ENCODE data around the gene PDXP.

DNA sequence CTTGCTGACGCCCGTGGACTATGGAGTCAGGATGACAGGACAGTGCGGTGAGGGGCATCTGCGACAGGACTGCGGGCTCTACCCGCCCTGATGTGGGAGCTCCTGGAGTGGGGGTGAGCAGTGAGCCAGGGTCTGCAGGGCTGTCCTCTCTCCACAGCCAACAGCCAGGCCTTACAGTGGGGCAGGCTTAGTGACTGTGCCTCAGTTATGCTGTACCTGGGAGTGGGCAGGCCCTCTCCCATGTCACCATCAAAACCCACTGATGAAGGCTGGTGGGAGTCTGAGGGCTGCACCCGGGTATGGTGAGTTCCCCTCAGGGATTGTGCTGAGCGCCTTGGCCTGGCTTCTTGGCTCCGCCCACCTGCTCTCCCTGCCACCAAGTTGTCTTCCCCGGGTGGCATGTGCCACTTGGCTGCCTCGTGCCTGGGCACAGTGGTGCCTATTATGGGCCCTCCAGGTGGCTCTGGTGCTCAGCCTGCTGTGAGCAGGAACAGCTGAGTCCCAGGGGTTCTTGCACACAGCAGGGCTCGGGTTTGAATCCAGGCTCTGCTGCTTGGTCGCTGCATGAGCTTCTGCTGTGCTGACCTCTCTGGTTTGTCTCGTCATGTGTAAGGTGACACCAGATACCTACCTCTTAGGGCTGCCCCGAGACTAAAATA, 34.2 kb downstream of the PDXP start:
- TF ChIP-seq CTCF (conservative IDR thresholded peaks at IDR 0.05; ENCODE audit: low read depth, low read length) = no peak
- no peak for TF ChIP-seq EZH2 (IDR thresholded peaks at IDR 0.05; ENCODE audit: low read length, unreplicated experiment)
- no peak for TF ChIP-seq EZH2phosphoT487 (IDR thresholded peaks at IDR 0.05; ENCODE audit: borderline replicate concordance, low read length)

All from PC-3 (cell line).